B cell (primary cell): ENCODE measurements around the gene IL1R2. TPM values are rescaled to one million over a fixed set of nuclear protein-coding genes. Genes with fewer than 3 reads are reported as not detected.

Experiments
- ATAC-seq: fragments of 200-7000 bp; cut with Tn5 transposase; one replicate; pipeline ENCODE4 v1.10.0; 2021; ENCODE audit warnings: low read depth, mild to moderate bottlenecking, moderate number of reproducible peaks, moderate library complexity
- CTCF ChIA-PET: fragments of 350-600 bp; sonication (Branson Sonifier 250); formaldehyde crosslinking; loops from one replicate; lab custom pipeline; 2021; ENCODE audit warnings: antibody characterized with exemption, inconsistent platforms; lab: Charles Lee
- POLR2A ChIA-PET: fragments of 350-600 bp; sonication (Branson Sonifier 250); formaldehyde crosslinking; loops from one replicate; lab custom pipeline; 2021; ENCODE audit warnings: antibody characterized with exemption; lab: Charles Lee
- DNase-seq: peaks from one replicate; pipeline ENCODE4 v3.0.0; 2013
- H2AFZ ChIP-seq: 2 replicates; pipeline ENCODE4 v1.6.1; 2012; ENCODE audit warnings: mild to moderate bottlenecking, low read depth, low read length; ENCODE audit not compliant: insufficient read depth, poor library complexity, severe bottlenecking
- H3K27ac ChIP-seq, 2 donors: 1 replicate in 1 of 2; 2 replicates in 1 of 2; pipeline ENCODE4 v1.5.1; 2012 to 2013; ENCODE audit warnings: low read length in 2 of 2, mild to moderate bottlenecking in 2 of 2, moderate library complexity in 1 of 2
- H3K27me3 ChIP-seq, 4 experiments: fragments of 200-600 bp in 1 of 4; sonication (generic) in 1 of 4; replicated peaks in 1 of 4; 1 replicate in 2 of 4; 2 replicates in 2 of 4; pipeline versions ENCODE4 v1.6.1 to v1.7.0; 2013 to 2016; ENCODE audit warnings: low read length in 3 of 4, mild to moderate bottlenecking in 2 of 4, mixed read lengths in 1 of 4, moderate library complexity in 1 of 4; ENCODE audit not compliant: insufficient read depth in 4 of 4, control insufficient read depth in 3 of 4; ENCODE audit errors: control extremely low read depth in 1 of 4
- H3K36me3 ChIP-seq, 2 experiments: replicated peaks in 1 of 2; 1 replicate in 1 of 2; 2 replicates in 1 of 2; pipeline versions ENCODE4 v1.6.1 to v1.7.1; 2013; ENCODE audit warnings: low read length in 1 of 2; ENCODE audit not compliant: insufficient read depth in 2 of 2, control insufficient read depth in 1 of 2; ENCODE audit errors: control extremely low read depth in 1 of 2, extremely low read depth in 1 of 2
- H3K4me1 ChIP-seq, 2 donors: fragments of 200-600 bp in 1 of 2; sonication (generic) in 1 of 2; 1 replicate in 1 of 2; 2 replicates in 1 of 2; pipeline versions ENCODE4 v1.5.1 to v1.6.1; 2013 to 2017; ENCODE audit warnings: low read length in 2 of 2; ENCODE audit not compliant: control insufficient read depth in 2 of 2, insufficient read depth in 2 of 2
- H3K4me2 ChIP-seq: replicated peaks from 2 replicates; pipeline ENCODE3; 2012; ENCODE audit warnings: mild to moderate bottlenecking, low read depth, low read length; ENCODE audit not compliant: poor library complexity, severe bottlenecking
- H3K4me3 ChIP-seq, 5 experiments: fragments of 200-600 bp in 1 of 5; sonication (generic) in 1 of 5; 1 replicate in 3 of 5; 2 replicates in 2 of 5; pipeline versions ENCODE4 v1.5.1 to v1.7.0; 2011 to 2016; ENCODE audit warnings: low read length in 4 of 5, mild to moderate bottlenecking in 4 of 5, low read depth in 2 of 5, control low read depth in 1 of 5, moderate library complexity in 1 of 5; ENCODE audit not compliant: insufficient read depth in 1 of 5; ENCODE audit errors: control extremely low read depth in 1 of 5, extremely low read depth in 1 of 5
- H3K79me2 ChIP-seq: fragments of 200-600 bp; sonication (generic); one replicate; pipeline ENCODE4 v1.6.0; 2016; ENCODE audit warnings: low read length; ENCODE audit not compliant: control insufficient read depth, insufficient read depth
- H3K9ac ChIP-seq: fragments of 200-600 bp; sonication (generic); 2 replicates; pipeline ENCODE4 v1.6.1; 2017; ENCODE audit warnings: mild to moderate bottlenecking, low read length, moderate library complexity
- H3K9me3 ChIP-seq, 3 donors: one replicate each; pipeline versions ENCODE4 v1.6.1 to v1.7.1; 2013; ENCODE audit warnings: low read length in 2 of 3; ENCODE audit not compliant: control insufficient read depth in 2 of 3, insufficient read depth in 1 of 3; ENCODE audit errors: control extremely low read depth in 1 of 3
- H4K20me1 ChIP-seq: 2 replicates; pipeline ENCODE4 v1.6.0; 2012; ENCODE audit warnings: mild to moderate bottlenecking, low read length; ENCODE audit not compliant: insufficient read depth, control insufficient read depth, poor library complexity, severe bottlenecking
- H3K27ac Mint-ChIP-seq: one replicate; pipeline ENCODE4 v1.8.0; 2021; ENCODE audit warnings: mixed read lengths
- H3K27me3 Mint-ChIP-seq: one replicate; pipeline ENCODE4 v1.8.0; 2021; ENCODE audit warnings: mixed read lengths
- H3K4me1 Mint-ChIP-seq: one replicate; pipeline ENCODE4 v1.8.0; 2021; ENCODE audit warnings: mixed read lengths
- H3K4me3 Mint-ChIP-seq: one replicate; pipeline ENCODE4 v1.8.0; 2021; ENCODE audit warnings: mixed read lengths
- H3K9me3 Mint-ChIP-seq: one replicate; pipeline ENCODE4 v1.8.0; 2022; ENCODE audit warnings: mixed read lengths; ENCODE audit not compliant: insufficient read depth
- CTCF ChIP-seq: fragments of 200-600 bp; IDR thresholded peaks from one replicate; pipeline ENCODE4 v1.8.0; 2022; ENCODE audit warnings: antibody characterized with exemption, mild to moderate bottlenecking
- EZH2 ChIP-seq: IDR thresholded peaks from 2 replicates; pipeline ENCODE4 v1.6.1; 2012; ENCODE audit warnings: borderline replicate concordance, low read depth, mild to moderate bottlenecking, moderate library complexity, low read length; ENCODE audit not compliant: insufficient read depth, poor library complexity, severe bottlenecking
- WGBS: methylation state at CpG from one replicate; pipeline ENCODE4 v1.1.5; 2013; ENCODE audit warnings: missing lambda C conversion rate; ENCODE audit not compliant: insufficient coverage; 5-methylcytosine and 5-hydroxymethylcytosine counted together
- intact Hi-C: fragments of 100-400 bp; cut with micrococcal nuclease; formaldehyde crosslinking; loops from one replicate; pipeline ENCODE4 v1.10.0; 2022
- polyA plus RNA-seq: library from polyadenylated mRNA; depleted of rRNA; stranded (reverse); fragments of >200 nt; gene quantifications from 2 replicates; pipeline ENCODE4 v1.2.3, GENCODE V29; 2012
- total RNA-seq, 2 donors: library from RNA; stranded (reverse); fragments of 120-200 nt in 1 of 2; gene quantifications; 1 replicate in 1 of 2; 2 replicates in 1 of 2; pipeline versions ENCODE4 v1.2.3 to v1.2.4, GENCODE V29; 2013 to 2022

IL1R2 gene
- total and polyA plus RNA-seq, 2 donors (not counting 1 experiment from before 2014, with no cell fraction given), result not detected

- WGBS, result 86% methylated on average over 1 of the region's 4 CpGs
- Histone ChIP-seq H2AFZ (no peak overlapping the region), H3K36me3 (no peaks in the 10 kb centered on the region), H3K27me3 (peaks cover 0 to 3% (median 0%) of the 10 kb centered on the region in 4 experiments), H3K9ac (no peak overlapping the region), H3K4me1 (no peaks in the 10 kb centered on the region), H3K4me3 (no peak overlapping the region), H3K79me2 (no peaks in the 10 kb centered on the region), H4K20me1 (no peaks in the 10 kb centered on the region), H3K27ac (no peak overlapping the region), H3K4me2 (no peak overlapping the region), H3K9me3 (peaks cover 0 to 4% (median 4%) of the 10 kb centered on the region in 3 donors)
- intact Hi-C loops, result no loop called here
- peaks cover 6% of the 10 kb centered on the region for H3K9me3 Mint-ChIP-seq
- CTCF ChIA-PET, result interaction anchor here (1.4 kb wide), 1 partner anchor 73 kb away, joined by 3 read pairs; no protein-coding TSS in a partner anchor
- no peaks in the 10 kb centered on the region for H3K4me1 Mint-ChIP-seq
- H3K27me3 Mint-ChIP-seq, result peaks cover 3% of the 10 kb centered on the region
- no peak for ATAC-seq
- H3K27ac Mint-ChIP-seq, result no peak overlapping the region
- POLR2A ChIA-PET, result no interaction called here
- DNase-seq, result no peak
- TF ChIP-seq CTCF, result no peak
- TF ChIP-seq EZH2, result no peak
- no peak overlapping the region for H3K4me3 Mint-ChIP-seq
Observed at GRCh38 chr2:101956465-101957438, 35.0 kb upstream of the IL1R2 start.

- Mint-ChIP-seq H3K9me3 (peaks cover 6% of the 10 kb centered on the region), H3K4me1 (no peaks in the 10 kb centered on the region), H3K4me3 (no peak overlapping the region), H3K27ac (no peak overlapping the region), H3K27me3 (peaks cover 4% of the 10 kb centered on the region)
- ChIA-PET CTCF (interaction anchor here (1.4 kb wide), 1 partner anchor 74 kb away, joined by 3 read pairs; no protein-coding TSS in a partner anchor), POLR2A (no interaction called here)
- no peak overlapping the region for H3K4me2 ChIP-seq
- no peak overlapping the region for H3K27ac ChIP-seq
- H2AFZ ChIP-seq, result no peak overlapping the region
- H3K36me3 ChIP-seq, result no peaks in the 10 kb centered on the region
- peaks cover 0 to 3% (median 0%) of the 10 kb centered on the region in 4 experiments for H3K27me3 ChIP-seq
- no peak for DNase-seq
- peaks cover 0 to 4% (median 4%) of the 10 kb centered on the region in 3 donors for H3K9me3 ChIP-seq
- H3K79me2 ChIP-seq, result no peaks in the 10 kb centered on the region
- no peak for TF ChIP-seq EZH2
- no peak for TF ChIP-seq CTCF
- no peak for ATAC-seq
- intact Hi-C loops, result no loop called here
- H4K20me1 ChIP-seq, result no peaks in the 10 kb centered on the region
- H3K4me3 ChIP-seq, result no peak overlapping the region
- 63% methylated on average over 1 of the region's 2 CpGs for WGBS
- H3K9ac ChIP-seq, result no peak overlapping the region
- no peaks in the 10 kb centered on the region for H3K4me1 ChIP-seq
Observed at GRCh38 chr2:101958061-101958460, 33.7 kb upstream of the IL1R2 start.
